LNCaP clone FGC (cell line): ENCODE results near the gene HTRA3.

Experiments used
- DNase-seq: peaks from one replicate; pipeline ENCODE4 v3.0.0-alpha.2; 2011; ENCODE audit warnings: low read depth
- H3K4me3 ChIP-seq: 2 replicates; pipeline ENCODE4 v1.5.1; 2011; ENCODE audit warnings: mild to moderate bottlenecking, low read depth, low read length, control low read depth
- TF ChIP-seq, protein P1 (sequence below): IDR thresholded peaks from 2 replicates; pipeline ENCODE4 v1.5.1; 2012; ENCODE audit warnings: mild to moderate bottlenecking; ENCODE audit not compliant: control insufficient read depth, insufficient read depth; ENCODE audit errors: extremely low read depth

The HTRA3 gene

DNA sequence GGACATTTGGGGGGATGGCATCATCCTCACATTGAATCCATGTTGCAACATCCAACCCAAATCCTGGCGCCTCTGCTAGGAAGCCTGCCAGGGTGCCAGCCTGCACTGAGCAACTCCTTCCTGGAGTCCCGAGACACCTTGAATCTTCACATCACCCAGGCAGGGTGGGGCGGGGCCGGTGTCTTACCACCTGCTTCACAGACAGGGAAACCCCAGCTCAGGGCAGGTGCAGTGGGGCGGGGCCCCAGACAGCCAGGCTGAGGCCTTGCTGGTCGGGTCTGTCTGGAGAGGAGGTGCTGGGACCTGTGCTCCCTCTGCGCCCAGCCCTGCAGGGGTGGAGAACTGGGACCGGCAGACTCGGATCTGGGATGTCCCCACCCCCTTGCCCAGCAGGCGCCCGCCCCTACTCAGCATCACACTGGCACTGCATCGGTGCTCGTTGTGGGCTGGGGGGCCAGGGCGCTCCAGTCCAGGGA is 31.5 kb upstream of the HTRA3 start:
- TF ChIP-seq, protein P1, sequence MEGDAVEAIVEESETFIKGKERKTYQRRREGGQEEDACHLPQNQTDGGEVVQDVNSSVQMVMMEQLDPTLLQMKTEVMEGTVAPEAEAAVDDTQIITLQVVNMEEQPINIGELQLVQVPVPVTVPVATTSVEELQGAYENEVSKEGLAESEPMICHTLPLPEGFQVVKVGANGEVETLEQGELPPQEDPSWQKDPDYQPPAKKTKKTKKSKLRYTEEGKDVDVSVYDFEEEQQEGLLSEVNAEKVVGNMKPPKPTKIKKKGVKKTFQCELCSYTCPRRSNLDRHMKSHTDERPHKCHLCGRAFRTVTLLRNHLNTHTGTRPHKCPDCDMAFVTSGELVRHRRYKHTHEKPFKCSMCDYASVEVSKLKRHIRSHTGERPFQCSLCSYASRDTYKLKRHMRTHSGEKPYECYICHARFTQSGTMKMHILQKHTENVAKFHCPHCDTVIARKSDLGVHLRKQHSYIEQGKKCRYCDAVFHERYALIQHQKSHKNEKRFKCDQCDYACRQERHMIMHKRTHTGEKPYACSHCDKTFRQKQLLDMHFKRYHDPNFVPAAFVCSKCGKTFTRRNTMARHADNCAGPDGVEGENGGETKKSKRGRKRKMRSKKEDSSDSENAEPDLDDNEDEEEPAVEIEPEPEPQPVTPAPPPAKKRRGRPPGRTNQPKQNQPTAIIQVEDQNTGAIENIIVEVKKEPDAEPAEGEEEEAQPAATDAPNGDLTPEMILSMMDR, result no peak
- DNase-seq, result no peak
- no peak overlapping the region for H3K4me3 ChIP-seq

DNA sequence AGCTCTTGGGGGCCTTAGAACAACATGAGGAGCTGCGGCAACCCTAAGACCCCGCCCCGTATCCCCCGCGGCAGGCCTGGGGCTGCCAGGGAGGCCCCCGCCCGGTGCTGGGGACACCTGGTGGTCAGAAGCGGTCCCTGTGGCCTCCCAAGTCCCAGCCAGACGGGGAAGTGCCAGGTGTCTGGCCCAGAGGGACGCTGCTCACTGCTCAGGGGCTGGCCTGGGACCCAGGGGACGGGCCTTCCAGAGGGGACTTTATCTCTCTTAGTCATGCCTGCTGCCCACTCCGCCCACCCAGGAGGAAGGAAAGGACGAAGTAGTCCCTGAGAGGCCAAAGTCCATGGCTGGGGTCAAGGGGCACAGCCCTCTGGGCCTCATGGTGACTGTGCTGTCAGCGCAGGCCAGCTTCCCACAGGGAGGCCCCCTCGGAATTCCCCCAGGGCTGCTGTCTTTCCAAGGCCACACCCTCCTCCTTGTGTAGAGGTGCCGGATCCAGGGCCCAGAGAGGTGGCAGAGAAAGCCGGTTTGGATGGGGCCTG is 31.0 kb upstream of the HTRA3 start:
- TF ChIP-seq, protein P1, result peak; percentile 17; the same call in 1 of the 2 replicates
- no peak overlapping the region for H3K4me3 ChIP-seq
- DNase-seq, result no peak

DNA sequence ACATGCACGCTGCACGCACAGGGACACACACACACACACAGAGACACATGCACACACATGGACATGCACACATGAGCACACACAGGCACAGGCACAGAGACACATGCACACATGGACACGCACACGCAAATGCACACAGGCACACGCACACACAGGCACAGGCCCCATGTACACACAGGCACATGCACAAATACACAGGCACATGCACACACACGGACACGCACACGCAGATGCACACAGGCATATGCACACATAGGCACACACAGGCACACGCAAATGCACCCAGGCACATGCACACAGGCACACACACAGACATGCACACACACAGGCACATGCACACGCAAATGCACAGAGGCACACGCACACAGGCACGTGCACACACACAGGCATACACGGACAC is 30.3 kb upstream of the HTRA3 start:
- no peak overlapping the region for H3K4me3 ChIP-seq
- TF ChIP-seq, protein P1, result no peak
- no peak for DNase-seq

DNA sequence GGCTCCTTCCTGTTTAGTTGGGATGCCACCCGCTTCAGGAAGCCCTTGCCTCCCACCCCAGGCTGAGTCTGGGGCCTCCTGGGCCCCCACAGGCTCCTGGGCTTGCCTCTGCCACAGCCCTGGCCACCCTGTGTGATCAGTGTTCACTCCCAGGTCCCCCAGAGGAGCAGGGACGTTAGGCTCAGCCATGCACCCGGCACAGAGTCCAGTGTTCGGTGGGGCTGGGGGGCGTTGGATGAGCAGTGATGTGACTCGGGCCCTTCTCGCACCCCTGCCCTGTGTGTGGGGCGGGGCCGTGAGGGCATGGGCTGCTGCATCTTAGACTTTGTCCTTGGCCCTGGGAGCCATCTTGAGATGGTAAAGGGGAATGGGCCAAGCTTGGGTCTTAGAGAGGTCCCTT is 29.9 kb upstream of the HTRA3 start:
- no peak for DNase-seq
- no peak overlapping the region for H3K4me3 ChIP-seq
- TF ChIP-seq, protein P1, result no peak

DNA sequence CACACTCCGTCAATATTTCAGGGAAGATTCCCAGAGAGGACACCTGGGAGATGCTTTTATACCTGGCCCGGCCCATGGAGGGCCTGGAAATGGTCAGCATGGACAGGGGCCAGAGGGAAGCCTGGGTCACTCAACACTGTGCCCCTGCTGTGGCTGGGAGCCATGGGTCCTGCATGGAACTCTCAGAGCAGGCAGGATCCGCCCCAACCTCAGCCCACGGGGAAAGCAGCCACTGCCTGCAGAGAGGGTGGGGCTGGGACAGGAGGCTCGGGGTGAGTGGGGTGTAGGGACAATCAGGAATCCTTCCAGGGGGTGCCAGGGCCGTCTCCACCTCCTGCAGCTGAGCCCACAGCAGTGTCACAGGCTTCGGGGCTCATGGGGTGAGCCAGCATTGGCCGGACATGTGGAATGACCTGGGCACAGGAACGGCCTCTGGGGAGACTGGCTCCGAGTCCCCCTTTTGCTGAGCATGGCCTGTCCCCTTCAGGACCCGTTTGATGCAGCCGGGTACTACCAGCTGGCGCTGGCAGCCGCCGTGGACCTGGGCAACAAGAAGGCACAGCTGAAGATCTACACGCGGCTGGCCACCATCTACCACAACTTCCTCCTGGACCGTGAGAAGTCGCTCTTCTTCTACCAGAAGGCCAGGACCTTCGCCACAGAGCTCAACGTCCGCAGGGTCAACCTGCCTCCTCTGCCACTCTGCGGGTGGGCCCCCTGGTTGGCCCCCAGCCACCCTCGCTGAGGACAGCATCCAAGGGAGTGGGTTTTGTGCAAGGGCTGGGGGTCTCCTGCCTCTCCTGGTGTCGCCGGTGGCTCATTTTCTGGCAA is 29.1 kb upstream of the HTRA3 start:
- H3K4me3 ChIP-seq, result no peak overlapping the region
- DNase-seq, result no peak
- TF ChIP-seq, protein P1, result no peak

DNA sequence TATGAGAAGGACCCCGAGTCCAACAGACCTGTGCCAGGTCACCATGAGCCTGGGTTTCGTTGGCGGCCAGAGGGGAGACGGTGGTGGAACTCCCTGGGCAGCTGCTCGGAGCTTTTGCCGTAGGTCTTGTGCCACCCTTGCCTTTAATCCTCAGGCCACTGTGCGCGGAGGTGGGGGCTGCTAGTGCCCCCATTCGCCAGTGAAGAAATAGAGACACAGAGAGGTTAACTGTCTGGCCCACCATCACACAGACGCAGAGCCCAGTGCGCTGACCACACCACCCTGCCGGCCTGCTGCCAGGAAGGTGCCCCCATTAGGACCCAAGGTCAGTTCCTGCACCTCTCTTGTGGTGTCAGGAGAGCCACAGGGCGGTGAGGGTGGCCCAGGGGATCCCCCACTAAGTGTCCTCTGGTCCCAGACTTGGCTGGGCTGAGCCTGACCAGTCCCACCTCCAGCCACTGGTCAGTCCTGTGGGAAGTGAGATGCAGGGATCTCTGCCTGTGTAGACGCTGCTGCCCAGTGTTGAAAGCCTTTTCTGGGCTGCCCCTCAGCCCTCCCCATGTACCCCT is 28.3 kb upstream of the HTRA3 start:
- TF ChIP-seq, protein P1, result no peak
- H3K4me3 ChIP-seq, result no peak overlapping the region
- no peak for DNase-seq
